ENCODE data around the gene CFAP157.

The CFAP157 gene

DNA sequence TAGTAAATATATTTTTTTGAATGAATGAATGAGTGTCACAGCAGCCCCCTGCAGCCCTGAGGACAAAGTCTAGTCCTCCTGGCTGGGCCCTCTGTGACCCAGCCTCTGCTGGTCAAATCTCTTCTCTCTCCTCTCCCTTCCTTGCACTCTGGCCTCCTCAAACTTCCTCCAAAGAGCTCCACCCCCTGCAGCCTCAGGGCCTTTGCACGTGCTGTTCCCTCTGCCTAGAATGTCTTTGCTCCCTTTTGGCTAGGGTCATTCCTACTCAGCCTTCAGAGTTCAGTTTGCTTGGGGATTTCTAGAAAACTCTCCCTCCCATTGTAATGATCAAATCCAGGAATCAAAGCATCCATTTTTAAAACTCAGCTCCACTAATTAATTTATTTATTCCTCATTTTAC, 58.6 kb downstream of the CFAP157 start:
- no peak for DNase-seq

Data from NCI-H1930 (cell line).